NCI-H345 (cell line): Measurements from ENCODE around the gene STAB2.
A peak's percentile ranks its signal among the peaks of the same experiment; 100 is the strongest.
"Not testable (repeated sequence)": the region's sequence is repeated elsewhere in the genome, so short reads cannot be mapped to it uniquely, and the experiment has no call there.

Source experiments
- DNase-seq: peaks from one replicate; lab custom pipeline; 2025; lab: John Stamatoyannopoulos, UW

STAB2 gene

DNA sequence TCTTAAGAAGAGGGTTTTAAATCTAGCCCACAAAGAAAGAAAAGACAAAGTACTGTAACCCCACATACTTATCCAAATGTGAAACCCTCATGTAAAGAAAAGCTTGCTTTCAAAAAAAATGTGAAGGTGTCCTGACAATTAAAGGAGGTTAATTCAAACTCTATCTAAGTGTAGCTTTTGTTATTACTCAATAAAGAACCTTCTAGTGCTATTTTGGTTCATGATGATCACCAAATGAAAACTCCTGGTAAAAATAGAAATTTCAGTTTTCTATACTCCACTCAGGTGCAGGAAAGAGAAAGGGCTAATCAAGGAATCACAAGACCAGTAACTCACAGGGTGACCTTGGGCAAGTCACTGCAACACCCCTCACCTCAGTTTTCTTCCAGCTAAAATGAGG lies 1.6 kb downstream of the STAB2 start:
- DNase-seq, result no peak

DNA sequence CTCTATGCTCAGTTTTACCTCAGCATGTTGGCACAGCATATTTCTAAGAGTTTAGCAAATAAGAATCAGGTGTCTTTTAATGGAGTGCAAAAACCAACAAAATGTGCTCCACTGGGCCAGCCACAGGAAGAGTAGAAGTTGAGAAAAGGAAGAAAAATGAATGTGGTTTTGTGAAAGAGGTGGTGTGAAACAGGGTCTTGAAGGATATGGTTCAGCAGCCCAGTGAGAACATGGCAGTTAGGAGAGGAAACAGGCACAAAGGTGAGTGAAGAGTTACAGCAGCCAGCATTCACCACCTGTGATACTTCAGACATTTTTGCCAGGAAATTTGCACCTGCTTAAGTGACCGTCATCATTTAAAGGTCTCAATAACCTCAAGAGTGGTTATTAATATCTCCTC lies 2.4 kb downstream of the STAB2 start:
- no peak for DNase-seq

DNA sequence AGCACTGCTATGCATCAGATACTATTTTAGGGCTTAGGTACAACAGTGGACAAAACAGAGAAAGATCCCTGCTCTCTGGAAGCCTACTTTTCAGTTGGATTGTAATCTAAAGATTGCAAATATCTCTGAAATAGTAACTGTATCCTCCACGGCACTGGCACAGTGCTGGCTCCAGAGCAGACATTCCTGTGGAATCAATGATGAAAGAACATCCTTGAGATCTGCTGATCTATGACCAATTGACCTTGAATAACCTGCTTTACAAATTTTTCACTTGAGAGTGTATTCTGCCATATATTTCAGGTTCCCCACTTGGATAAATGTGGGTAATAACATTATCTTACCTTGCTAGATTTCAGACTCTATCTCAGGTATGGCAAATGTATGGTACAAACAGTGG lies 3.2 kb downstream of the STAB2 start:
- DNase-seq, result no peak

DNA sequence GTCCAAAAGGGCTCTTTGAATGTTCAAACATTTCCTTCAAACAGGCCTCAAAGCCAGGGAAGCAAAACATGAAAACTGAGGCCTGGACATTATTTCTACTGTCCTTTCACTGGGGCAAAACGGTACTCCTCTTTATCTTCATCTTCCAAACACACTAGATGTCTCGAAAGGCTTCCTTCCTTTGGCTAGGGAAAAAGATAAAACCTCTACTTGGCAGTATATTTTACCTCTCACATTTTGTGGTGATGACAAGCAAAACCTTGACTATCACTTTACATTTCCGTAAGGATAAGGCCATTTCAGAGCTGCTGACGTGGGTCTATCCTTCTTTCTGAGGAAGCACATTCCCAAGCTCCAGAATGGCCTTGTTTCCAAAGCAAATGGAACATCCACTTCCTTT lies 9.9 kb downstream of the STAB2 start:
- DNase-seq, result no peak

DNA sequence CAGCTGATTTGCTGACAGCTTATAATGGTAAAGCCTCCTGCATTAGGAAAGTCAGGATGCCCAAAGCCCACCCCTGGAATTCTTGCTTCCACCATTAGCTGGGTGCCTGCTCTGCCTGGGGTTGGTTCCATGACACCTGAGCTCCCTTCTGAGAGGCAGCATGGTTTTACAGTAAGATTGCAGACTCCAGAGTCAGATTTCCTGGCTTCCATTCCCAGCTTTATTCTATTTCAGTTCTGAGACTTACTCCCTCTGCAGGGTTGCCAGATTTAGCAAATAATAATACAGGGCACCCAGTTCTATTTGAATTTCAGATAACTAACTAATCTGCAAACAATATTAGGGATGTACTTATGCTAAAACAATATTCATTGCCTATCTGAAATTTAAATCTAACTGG lies 12.2 kb downstream of the STAB2 start:
- DNase-seq, result no peak

DNA sequence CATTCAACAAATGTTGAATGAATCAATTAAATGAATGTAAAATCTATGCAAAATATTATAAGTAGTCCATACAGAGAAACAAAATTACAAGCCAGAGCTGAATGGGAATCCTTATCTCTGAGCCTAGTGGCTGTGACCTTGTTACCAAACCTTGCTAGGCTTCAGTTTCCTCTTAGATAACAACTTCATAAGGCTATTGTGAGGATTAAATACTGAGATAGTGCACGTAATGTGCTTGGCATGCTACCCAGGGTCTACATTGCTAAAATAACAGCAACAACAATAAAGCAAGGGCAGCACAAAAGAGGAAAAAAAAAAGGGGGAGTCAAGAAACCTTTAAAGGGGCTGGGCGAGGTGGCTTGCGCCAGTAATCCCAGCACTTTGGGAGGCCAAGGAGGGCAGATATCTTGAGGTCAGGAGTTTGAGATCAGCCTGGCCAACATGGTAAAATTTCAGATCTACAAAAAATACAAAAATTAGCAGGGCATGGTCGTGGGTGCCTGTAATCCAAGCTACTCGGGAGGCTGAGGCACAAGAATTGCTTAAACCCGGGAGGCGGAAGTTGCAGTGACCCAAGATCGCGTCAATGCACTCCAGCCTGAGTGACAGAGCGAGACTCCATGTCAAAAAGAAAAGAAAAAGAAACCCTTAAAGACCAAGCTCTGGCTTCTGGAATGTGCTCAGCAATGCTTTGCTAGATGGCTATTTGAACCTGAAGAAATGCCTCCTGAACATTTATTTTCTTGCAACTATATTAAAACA lies 14.1 kb downstream of the STAB2 start:
- no peak for DNase-seq

DNA sequence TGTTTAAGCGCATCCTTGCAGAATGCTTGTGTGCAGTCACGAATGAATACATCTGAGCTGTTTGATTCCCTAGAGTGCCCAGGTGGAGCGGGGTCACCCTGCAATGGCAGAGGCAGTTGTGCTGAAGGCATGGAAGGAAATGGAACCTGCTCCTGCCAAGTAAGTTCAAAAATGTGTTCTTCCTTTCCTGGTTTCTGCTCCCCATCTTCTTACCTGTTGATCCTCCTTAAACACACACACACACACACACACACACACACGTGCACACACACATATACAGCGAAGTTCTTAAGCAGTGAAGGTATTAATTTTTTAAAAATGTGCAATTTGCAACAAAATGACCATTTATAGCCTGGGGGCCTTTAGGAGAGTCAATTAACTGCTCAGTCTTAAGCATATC lies 33.3 kb downstream of the STAB2 start:
- no peak for DNase-seq

DNA sequence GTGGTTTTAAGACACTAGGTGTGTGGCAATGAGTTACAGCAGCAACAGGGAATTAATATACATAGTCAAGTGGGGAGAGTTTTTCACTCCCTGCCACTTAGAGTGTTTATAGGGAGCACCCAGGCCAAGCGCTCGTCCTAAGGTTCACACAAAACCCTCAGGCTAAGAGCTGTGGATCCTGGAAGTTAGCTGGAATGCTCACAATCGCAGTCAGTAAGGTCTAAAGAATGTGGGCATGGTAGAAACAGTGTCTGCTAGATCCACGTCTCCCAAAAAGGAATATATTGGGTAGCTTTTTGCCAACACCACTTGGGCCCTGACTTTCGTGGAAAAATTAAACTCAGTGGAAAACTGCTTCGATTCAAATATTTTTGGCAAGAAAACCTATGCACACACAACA lies 36.6 kb downstream of the STAB2 start:
- DNase-seq, result no peak

DNA sequence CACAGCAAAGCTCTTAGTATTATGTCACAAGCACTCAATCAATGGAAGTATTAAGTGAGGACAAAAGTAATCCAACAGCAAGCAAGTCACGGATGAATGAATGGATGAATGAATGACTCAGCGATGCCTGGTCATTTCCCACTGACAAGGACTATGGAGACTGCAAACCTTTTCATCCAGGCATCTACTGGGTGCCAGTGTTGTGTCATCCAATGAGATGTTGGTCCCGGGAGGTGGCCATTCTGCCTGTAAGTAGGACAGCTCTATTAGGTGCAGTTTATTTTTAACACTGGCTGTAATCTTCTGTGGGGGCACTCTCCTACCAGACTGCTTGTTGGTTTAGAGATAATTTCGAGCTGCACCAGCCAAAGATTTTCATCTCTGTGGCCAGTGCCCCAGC lies 39.4 kb downstream of the STAB2 start:
- DNase-seq, result peak; percentile 37

DNA sequence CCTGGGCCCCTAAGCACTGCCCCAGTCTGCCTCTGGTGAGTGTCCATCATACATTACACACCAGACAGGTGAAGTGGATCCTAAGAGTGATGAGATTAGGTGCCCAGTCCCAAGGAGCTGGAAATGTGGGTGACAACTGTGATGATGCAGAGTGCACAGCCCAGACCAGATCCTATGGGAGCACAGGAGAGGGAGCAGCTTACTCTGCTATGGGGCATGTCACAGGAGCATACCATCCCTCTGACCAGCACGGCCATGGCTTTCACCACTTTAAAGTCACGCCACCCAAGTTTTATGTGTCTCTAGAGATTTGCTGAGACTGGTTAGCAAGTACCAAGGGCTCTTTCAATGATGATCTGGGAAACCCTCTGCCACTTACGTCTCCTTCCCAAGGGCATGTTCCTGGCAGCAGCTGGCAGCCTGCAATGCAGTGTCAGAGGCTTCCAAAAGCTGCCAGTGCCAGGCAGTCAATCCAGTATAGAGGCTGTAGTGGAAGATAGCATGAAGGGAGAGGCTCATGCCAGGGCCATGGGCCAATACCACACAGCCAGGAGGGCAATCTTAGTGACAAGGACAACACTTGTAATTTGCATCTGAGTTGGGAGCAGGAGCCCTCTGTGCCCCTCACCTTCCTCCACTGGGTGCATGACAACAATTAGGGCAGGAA lies 40.2 kb downstream of the STAB2 start:
- DNase-seq, result no peak

DNA sequence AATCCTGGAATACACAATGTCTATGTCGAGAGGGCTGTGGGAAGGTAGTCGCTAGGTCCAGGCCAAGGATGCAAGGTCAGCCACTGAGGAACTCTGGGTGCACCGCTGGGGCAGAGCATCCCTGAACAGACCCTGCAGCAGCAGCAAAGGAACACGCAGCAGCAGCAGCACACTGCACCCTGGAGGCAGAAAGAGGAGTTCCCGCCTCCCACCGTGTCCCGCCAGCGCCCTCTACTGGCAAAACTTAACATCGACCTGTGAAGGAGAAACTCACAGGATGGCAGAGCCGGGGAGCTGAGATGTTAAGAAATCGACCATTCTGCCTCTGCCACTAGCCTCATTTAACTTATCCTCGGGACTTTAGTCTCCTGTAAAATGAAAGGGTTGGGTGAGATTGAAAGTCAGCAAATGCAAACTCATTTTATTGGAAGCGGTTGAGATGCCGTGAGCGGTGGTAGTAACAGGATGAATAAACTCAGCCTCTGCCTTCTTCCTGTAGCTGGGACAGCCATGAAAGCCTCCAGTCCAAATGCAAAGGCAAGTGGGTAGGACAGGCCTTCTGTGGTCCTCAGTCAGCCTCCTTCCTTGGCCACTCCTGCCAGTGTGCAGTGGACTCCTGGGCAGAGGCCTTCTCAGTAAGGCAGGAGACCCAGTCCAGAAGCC lies 45.6 kb downstream of the STAB2 start:
- DNase-seq, result peak; percentile 9

DNA sequence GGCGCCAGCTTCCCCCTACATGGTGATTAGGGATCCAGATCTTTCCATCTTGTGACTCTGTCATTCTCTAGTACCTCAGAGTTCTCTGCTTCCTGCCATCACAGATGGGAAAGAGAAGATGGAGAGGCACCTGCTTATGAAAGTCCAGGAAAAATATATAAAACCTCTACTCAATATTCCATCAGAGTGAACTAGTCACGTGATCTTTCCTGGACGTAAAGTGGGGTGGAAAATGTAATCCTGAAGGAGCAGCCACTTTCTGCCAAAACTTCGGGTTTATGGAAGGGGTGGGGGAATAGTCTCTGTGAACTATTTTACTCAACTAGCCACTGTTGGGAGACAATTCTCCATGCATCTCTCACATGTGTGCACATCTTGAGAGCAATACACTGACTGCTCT lies 47.7 kb downstream of the STAB2 start:
- no peak for DNase-seq

DNA sequence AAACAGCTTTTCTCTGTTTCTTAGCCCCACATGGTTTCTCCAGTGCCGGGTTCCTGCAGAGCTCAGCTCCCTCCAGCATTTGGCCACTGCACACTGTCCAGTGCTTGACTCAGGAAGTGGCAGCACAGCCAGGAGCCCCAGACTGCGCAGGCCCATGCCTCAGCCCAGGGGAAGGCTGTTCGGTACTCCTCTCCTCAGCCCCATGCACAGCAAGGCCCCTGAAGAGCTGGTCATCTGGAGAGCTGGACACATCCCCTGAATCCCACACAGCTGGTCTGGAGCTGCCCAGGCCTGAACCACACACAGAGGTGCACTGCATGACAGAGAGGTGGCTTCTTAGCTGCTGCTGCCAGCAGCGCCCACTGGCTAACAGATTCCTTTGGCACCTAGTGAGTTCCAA lies 48.3 kb downstream of the STAB2 start:
- DNase-seq, result no peak

DNA sequence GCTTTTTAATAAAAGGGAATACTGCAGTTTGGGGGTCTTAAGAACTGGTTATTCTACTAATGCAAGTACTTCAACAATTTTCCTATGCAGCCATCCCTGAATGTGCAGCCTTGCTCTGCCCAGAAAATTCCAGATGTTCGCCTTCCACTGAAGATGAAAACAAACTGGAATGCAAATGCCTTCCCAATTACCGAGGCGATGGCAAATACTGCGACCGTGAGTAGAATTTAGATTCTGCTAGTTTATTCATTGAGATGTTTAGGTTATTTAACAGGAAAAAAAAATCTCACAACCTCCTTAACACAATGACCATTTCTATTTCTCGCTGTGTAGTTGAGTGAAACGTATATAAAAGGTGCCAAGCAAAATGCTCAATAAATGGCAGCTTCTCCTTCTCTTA lies 49.9 kb downstream of the STAB2 start:
- no peak for DNase-seq

DNA sequence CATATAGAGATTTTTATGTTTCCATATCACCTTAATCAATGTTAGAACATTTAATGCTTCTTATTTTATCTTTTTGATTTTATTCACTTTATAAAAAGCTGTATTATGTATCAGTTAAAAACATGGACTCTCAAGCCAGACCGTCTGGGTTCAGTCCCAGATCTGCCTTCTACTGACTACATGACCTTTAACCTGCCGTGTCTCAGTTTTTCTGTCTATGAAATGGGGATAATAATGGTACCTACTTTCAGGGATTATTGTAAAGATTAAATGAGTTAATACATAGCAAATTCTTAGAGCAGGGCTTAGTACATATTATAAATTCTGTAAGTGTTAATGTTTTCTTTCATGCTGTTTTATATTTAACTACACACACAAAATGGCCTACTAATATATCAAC lies 50.4 kb downstream of the STAB2 start:
- DNase-seq, result no peak

DNA sequence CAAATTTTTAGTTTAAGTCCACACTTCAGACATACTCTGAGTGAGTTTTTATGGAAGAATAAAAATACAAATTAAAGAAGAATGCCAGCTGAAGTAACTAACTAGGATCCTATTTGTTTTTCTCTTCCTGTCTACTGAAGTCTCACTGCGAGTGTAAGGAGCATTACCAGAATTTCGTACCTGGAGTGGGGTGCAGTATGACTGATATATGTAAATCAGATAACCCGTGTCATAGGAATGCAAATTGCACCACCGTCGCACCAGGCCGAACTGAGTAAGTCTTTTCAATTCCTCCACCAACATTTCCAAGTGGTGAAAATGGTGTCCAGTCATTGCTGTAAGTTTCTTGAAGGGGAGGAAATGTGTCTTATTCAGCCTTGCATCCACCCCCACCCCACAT lies 52.9 kb downstream of the STAB2 start:
- no peak for DNase-seq

DNA sequence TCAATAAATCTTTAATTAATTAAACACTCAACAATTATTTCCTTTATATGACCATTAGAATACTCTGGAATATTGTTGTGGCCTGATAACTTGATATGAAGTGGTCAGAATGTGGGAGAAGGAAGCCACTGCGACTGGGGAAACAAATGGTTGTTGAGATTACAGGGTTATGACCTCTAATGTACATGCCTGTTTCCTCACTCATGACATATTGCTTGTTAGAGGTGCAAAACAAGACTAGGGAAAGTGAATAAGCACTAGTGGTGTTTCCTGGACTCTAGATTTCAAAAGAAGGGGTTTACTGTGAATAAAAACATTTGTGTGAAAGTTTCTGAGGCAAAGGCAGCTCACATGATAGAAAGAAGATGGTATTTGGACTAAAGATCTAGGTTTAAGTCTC lies 53.3 kb downstream of the STAB2 start:
- no peak for DNase-seq

DNA sequence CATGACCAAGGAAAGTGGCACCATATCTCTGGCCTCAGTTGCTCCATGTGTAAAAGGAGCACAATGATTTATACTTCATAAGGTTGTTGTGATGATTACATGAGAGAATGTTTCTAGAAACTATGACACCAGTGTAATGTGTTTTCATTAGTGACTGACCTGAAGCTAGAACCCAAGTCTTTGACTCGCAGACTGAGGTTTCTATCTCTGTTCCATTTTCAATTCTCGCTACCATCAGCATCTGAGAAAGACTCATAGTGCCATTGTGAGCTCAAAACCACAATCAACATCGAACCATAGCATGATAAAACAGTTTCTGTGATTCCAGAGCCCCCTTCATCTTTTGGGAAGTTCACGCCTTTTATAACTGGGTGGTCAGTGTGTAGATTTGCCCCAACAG lies 53.8 kb downstream of the STAB2 start:
- DNase-seq, result no peak

DNA sequence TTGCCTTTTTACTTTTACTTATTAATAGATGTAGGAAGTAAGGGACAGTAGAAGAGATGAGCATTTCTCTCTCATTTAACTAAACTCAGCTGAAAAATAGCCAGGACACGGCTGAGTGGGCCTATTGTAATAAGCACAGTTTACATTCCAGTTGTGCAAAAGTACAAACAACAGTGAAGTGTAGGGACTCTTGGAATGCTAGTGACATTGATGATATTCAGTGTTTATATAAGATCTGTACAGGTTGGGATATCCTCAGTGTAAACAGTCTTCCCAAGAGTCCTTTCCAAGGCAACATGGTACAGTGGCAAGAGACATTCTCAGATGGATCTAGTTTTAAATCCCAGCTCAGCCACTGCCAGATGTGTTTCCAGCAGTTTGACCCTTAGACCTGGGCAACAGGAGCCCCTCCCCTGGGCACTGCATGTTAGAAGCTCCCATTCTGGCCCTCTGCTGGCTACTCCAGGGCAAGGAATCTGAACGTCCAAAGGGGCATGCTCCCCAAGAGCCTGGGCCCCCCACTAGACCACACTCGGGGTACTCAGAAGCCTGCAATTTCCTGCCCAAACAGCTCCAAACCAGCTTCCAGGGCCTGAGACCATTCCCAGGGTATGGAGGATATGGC lies 55.3 kb downstream of the STAB2 start:
- no peak for DNase-seq

DNA sequence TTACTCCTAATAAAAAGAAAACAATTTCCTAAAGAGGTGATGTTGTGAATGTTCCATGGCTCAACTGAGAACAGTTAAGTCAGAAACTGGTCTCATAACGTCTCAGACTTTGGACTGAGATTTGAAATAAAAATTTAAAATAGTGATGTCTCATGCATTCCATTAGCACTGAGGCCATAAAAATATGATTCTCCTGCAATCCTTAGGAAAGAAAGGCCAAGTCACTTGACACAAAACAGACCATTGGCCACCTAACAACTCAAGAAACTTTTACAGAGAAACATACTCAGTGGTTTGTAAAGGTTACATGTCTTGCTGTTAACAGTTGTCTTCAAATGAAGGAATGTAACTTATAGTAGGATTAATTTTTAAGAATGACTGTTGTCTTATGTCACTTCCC lies 58.1 kb downstream of the STAB2 start:
- no peak for DNase-seq

DNA sequence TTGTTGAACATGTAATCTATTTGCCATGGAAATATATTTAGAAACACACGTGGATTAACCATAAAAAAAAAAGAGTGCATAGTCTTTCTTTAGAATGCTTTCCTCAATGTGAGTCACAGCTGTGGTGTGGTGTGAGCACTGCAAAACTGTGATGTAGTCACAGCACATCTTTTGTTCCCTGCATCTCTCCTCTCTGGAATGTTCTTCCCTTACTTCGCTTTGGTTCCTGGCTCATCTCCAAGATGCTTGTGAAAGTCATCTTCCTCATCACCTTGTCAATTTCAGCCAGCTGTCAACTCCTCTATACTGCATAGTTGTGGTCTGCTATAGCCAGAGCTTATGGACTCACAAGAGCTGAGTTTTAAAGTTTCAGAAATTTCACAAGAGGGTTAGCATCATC lies 60.2 kb downstream of the STAB2 start:
- DNase-seq, result no peak

DNA sequence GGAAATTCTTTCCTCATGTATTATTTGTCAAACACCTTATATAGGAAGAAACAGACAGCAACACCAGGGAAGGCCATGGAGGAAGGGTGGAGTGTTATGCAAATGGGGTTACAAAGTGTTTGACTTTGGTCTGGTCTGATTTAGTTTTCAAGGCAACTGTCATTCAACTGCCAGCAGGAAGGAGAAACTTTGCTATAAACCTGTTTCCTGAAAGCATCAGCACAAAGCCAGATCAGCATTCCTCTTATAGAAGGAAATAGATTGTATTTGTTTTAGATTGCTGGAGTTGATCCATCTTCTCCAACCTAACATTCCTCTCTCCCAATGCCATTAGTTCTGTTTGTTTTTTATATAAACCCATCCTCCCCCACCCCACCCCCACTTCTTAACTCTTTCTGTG lies 65.7 kb downstream of the STAB2 start:
- no peak for DNase-seq

DNA sequence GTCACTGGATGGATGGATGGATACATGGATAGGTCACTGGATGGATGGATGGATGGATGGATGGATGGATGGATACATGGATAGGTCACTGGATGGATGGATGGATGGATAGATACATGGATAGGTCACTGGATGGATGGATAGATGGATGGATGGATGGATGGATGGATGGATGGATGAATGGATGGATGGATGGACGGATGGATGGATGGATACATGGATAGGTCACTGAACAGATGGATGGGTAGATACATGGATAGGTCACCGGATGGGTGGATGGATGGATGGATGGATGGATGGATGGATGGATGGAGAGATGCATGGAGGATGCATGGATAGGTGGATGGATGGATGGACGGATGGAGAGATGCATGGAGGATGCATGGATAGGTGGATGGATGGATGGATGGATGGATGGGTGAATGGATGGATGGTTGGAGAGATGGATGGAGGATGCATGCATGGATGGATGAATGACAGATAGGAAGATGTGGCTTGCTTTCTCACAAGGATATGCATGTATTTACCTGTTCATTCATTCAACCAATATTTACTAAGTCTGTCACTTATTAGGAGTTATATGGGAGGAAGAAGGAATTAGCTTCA lies 66.6 kb downstream of the STAB2 start:
- DNase-seq, result not testable (repeated sequence)
